Measurements from ENCODE around the gene PDE3B. TPM values are rescaled to one million over a fixed set of nuclear protein-coding genes. Genes with fewer than 3 reads are reported as not detected.

The PDE3B gene
- total and polyA plus RNA-seq, 12 donors, result 0.42 to 4.2 (median 1.9) TPM

GRCh38 chr11:14698771-14699170, 55.2 kb downstream of the PDE3B start:
- H3K4me1 ChIP-seq (replicated peaks in 1 of 2), result no peaks in the 10 kb centered on the region
- TF ChIP-seq CTCF (IDR thresholded peaks at IDR 0.05) (no peak), POLR2A (IDR thresholded peaks at IDR 0.05) (no peak)
- WGBS, 4 donors, result 42 to 78% (median 62%) methylated on average over 1 of the region's 1 CpG
- no peaks in the 10 kb centered on the region for H3K36me3 ChIP-seq (replicated peaks in 1 of 2)
- H3K27ac ChIP-seq, result no peak overlapping the region
- intact Hi-C loops (cut with DNase I), result no loop called here
- no peak for DNase-seq
- no peaks in the 10 kb centered on the region for H3K27me3 ChIP-seq
- H3K4me3 ChIP-seq, result no peak overlapping the region
- H3K9me3 ChIP-seq (replicated peaks in 1 of 3), result no peaks in the 10 kb centered on the region

- 62 to 78% (median 69%) methylated on average over 1 of the region's 1 CpG for WGBS, 4 donors
- H3K27me3 ChIP-seq, result no peaks in the 10 kb centered on the region
- H3K4me1 ChIP-seq (replicated peaks in 1 of 2), result no peaks in the 10 kb centered on the region
- H3K9me3 ChIP-seq (replicated peaks in 1 of 3), result no peaks in the 10 kb centered on the region
- H3K4me3 ChIP-seq, result no peak overlapping the region
- DNase-seq, result no peak
- TF ChIP-seq POLR2A (IDR thresholded peaks at IDR 0.05) (no peak), CTCF (IDR thresholded peaks at IDR 0.05) (no peak)
- H3K36me3 ChIP-seq (replicated peaks in 1 of 2), result no peaks in the 10 kb centered on the region
- no peak overlapping the region for H3K27ac ChIP-seq
- intact Hi-C loops (cut with DNase I), result no loop called here
Measured at GRCh38 chr11:14700593-14700992, 57.0 kb downstream of the PDE3B start.

- no peaks in the 10 kb centered on the region for H3K4me1 ChIP-seq (replicated peaks in 1 of 2)
- DNase-seq, result no peak
- no peaks in the 10 kb centered on the region for H3K27me3 ChIP-seq
- TF ChIP-seq POLR2A (IDR thresholded peaks at IDR 0.05) (no peak), CTCF (IDR thresholded peaks at IDR 0.05) (no peak)
- WGBS, 4 donors, result 83 to 100% (median 92%) methylated on average over 1 of the region's 1 CpG
- no peak overlapping the region for H3K27ac ChIP-seq
- no peaks in the 10 kb centered on the region for H3K36me3 ChIP-seq (replicated peaks in 1 of 2)
- H3K4me3 ChIP-seq, result no peak overlapping the region
- no peaks in the 10 kb centered on the region for H3K9me3 ChIP-seq (replicated peaks in 1 of 3)
- intact Hi-C loops (cut with DNase I), result no loop called here
Measured at GRCh38 chr11:14702760-14703159, 59.2 kb downstream of the PDE3B start.

GRCh38 chr11:14703731-14704130, 60.1 kb downstream of the PDE3B start:
- no peaks in the 10 kb centered on the region for H3K9me3 ChIP-seq (replicated peaks in 1 of 3)
- no peak overlapping the region for H3K4me3 ChIP-seq
- no peaks in the 10 kb centered on the region for H3K27me3 ChIP-seq
- 90 to 100% (median 93%) methylated on average over 1 of the region's 1 CpG for WGBS, 4 donors
- no peak overlapping the region for H3K27ac ChIP-seq
- DNase-seq, result no peak
- intact Hi-C loops (cut with DNase I), result no loop called here
- no peaks in the 10 kb centered on the region for H3K4me1 ChIP-seq (replicated peaks in 1 of 2)
- TF ChIP-seq POLR2A (IDR thresholded peaks at IDR 0.05) (no peak), CTCF (IDR thresholded peaks at IDR 0.05) (no peak)
- H3K36me3 ChIP-seq (replicated peaks in 1 of 2), result no peaks in the 10 kb centered on the region

Data from adrenal gland (tissue), 12 donors.